ENCODE measurements around the gene ANKRD31.
"Not testable (repeated sequence)": the region's sequence is repeated elsewhere in the genome, so short reads cannot be mapped to it uniquely, and the experiment has no call there.

ANKRD31 gene, protein sequence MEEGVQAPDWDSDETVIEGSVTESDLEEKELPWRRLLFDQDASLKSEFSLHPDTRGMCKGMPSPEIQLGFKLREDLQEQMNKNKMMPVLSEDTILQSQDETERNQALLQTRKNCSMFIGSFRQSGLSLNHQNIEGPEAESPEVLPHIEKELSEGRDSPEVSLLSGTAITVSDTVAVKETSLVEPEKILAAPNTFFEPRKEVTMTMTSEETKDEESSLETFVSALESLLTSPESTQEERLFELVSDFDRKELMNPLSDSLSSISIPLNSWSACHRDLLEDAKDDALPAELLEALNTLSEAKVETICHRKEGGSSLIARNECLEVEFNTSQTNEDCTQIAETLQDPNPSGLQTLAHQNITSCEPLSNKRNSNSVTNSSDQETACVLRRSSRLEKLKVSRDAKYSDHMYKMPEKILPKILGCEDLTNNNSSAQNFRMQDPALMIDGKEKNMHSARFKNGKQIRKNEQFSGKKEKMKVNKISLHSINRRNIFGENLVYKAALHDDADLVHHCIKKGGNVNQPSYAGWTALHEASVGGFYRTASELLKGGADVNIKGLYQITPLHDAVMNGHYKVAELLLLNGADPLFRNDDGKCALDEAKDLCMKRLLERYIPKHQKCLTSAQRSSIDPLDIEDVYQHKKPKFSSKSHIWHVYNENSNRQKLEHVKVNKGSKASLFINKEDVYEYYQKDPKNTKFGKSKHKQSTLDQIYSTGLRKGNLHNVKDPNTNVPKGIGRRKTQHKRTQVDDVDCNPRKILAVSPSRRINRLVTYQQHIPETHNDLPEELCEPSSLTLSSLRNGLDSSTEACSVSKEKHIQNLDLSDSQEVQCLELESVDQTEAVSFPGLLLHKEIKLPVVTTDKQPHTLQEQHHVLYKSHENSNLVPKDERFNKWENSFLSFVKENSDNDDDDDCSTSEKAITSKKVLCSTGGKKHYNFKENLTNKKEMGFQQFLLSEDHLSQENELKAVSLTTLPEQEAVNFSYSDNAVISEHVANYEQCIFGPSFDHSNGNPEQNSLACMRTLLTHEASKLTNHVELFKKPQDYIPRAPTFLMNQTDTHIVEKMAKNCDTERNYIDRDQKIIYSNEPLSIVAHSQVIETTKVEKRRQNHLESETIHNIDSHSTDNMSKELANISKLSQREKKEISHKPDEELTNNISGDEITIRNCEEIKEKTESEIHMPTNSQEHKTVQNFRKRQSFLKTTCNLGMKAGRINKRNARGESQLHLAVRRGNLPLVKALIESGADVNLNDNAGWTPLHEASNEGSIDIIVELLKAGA (N-terminal part only)

DNA sequence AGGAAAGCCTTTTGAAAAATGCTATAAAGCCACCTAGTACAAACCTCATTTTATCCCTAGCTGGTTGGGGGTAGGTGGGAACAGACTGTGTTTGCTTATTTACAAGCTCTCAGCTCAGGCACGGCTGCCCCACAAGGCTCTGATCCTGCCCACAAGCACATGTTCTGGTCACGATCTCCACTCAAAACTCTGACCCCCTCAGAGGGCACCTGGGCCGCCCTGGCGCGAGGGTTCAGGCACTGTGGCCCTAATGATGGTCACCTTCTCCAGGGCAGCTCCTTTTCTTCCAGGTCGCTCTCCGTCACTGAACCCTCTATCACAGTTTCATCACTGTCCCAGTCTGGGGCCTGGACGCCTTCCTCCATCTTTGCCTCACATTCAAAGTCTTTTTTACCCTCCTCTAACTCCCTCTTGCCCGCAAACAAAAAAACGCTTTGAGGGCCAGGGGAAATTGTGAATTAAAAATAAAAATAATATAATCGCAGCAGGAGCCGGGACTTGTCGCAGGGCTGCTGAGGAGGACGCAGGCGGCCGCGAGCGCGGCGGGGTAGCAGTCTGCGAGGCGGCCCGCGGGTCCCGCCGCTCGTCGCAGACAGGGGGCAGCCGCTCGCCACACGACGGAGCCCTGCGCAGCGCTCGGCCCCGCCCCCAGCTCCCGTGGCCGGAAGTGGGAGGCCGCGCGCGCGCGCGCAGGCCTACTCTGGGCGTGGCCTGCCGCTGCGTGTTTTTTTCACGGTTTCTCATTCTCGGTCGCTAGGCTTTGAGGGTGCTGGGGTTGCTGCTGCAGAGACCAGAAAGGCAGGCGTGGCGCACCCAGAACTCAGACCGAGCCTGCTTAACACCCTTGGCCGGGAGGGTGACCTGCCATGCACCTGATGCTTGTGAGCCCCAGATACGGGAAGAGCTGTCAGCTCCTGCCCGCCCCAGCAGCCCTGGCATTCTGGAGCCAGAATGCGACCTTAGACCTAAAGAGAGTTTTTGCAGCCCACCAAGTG, at the start of gene ANKRD31:
Gene ANKRD31 (minus strand): TSS at position 557 of the 995 bp plus-strand sequence. CDS start 192 bp downstream, at position 365.
- DNase-seq, result peak; percentile 85

DNA sequence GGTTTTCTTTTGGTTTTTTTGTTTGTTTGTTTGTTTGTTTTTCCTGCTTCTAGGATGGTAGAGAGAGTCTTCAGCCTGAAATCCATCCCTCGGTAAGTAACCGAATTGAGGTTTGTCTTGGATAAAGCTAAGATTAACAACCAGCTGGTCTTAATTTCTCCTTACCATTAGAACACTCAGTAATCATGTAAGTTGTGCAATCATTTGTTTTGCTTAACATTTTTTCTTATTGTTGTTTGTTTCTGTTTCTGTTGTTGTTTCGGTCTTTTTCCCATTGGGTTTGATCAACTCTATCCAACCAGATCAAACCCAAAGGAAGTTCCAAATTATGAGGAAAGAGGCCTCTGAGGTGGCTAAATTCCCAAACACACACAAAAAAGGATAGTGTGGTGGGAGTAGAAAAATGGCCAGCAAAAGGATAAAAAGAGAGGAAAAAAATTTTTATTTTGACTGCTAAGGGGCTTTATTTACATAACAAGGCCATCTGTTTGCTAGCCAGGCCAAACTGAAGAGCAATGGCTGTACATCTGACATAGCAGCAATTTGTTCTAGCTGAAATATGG, 49.6 kb upstream of the ANKRD31 start:
- no peak for DNase-seq

DNA sequence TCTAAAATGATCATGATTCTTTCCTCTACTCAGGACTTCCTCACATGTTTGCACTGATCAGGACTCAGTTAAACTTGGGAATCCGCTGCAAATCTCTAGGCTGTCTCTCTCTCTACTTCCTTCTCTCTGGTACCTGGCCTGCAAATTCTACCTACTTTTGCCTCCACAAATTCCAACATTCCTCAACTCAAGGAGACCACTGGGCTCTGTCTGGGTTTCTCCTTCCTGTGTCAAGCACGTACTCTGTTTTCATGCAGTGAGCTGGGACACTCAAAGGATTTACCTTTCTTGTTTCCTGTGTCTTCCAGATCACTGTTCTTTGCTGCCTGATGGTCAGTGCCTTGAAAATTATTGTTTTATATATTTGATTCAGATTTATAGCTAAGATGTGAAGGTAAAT, 45.9 kb upstream of the ANKRD31 start:
- no peak for DNase-seq

DNA sequence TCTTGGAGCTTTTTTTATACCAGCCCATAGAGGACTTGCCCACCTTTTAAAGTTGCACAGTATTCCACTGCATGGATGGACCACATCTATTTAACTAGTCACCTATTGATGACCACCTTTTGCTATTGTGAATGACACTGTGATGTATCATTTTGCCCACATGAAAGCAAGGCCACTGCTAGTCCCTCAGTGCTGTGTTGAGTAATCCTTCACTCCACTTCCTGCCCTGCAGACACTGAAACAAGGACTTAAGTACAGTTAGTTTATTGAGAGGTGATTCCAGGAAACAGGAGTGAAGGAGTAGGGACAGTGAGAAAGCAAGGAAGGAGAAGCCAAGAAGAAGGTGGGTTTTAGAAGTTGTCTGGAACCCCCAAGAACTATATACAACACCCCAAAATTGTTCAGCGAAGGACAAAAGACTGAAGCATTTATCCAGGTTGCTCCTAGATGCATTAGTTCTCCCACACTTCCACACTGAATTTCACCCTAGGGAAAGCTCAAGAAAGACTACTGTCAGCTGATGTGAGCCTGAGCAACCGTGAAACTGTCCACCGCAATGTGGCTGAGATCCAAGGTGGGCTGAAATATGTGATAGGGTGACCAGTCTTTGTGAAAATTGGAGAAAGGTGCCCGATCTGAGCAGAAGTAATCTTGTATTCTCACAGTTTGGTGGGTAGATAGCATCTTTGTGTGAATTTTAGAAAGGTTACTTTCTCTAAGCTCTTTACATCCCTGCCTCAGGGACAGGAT, 45.2 kb upstream of the ANKRD31 start:
- no peak for DNase-seq

DNA sequence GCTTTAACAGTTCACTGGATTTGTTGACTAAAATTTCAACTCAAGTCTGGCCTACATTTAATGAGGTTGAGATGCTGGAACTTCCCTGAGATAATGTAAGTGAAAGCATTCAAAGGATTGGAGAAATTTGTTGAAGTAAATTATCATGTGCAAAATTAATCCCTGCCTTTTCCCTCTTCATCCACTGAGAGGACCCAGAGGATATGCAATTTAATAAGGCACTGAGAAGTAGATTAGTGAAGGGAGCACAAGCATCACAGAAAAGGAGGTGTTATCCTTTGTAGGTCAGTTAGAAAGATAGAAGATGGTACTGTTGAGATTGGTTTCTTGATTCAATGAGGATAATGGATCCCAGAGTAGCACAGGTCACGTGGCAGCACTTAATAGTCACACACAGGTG, 42.6 kb upstream of the ANKRD31 start:
- no peak for DNase-seq

DNA sequence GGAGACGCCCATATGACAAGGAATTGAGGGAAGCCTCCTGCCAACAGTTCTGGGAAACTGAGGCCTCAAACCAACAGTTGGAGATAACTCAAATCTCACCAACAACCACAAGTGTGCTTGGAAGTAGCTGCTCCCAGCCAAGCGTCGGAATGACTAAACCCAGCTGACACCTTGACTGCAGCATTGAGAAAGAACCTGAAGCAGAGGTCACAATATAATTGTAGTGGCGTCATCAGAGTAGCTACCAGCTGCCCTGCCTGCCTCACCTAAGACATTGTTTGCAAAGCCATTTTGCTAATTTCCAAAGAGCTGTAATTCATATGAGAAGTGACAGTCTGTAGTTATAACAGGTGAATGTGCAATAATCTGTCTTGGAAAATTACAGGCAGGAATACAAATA, 40.8 kb upstream of the ANKRD31 start:
- DNase-seq, result no peak

DNA sequence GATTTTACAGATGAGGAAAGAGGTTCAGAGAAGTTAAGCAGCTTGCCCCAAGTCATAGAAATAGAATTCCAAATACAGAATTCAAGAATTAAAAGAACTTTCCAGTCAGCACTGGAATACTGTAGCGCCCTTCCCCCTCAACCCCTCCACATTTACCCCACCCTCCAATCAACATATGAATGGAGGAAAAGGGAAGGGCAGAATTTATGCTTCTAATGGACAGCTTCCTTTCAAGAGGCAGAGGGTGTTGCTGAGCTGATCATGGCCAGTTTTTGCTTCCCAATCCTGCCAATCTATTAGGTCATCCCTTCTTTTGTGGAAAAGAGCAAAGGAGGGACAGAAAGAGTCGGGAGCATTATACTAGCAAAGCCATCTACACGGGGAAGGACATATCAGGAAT, 39.1 kb upstream of the ANKRD31 start:
- no peak for DNase-seq

DNA sequence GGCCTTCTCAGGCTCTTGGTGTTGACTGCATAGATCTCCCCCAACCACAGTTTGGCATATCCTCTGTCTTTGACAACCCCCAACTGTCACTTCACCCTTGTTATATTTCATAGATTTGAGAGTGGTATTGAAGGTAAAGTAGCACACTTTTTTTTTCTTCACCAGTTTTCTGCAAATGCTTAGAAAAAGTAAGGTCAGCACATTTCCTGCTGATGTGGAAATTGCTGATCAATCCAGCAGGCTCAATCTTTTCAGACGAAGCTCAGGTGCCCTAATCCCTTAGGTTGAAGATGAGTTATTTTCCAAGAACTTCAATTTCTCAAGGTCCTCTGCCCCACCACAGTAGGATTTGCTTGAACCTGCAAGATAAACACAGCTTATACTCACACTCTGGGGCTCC, 38.5 kb upstream of the ANKRD31 start:
- DNase-seq, result no peak

DNA sequence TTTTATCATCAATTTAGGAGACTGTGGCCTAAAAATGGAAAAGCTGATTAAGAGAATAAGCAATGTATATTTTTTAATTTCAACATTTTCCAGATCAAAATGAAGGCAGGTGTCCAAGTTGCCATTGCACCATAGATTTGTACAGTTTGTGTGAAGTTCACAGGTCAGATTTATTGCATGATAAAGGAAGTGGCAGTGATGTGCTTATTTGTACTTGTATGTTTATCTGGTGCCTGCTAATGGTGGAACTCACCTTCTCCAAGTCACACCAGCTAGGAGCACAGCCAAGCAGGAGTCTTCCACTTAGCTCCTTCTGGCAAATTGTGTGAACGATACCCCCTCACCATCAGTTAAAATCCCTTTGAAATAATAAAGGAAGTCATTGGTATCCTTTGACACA, 37.8 kb upstream of the ANKRD31 start:
- no peak for DNase-seq

DNA sequence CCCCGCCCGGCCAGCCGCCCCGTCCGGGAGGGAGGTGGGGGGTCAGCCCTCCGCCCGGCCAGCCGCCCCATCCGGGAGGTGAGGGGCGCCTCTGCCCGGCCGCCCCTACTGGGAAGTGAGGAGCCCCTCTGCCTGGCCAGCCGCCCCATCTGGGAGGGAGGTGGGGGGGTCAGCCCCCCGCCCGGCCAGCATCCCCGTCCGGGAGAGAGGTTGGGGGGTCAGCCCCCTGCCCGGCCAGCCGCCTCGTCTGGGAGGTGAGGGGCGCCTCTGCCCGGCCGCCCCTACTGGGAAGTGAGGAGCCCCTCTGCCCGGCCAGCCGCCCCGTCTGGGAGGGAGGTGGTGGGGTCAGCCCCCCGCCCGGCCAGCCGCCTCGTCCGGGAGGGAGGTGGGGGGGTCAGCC, 33.9 kb upstream of the ANKRD31 start:
- DNase-seq, result not testable (repeated sequence)

DNA sequence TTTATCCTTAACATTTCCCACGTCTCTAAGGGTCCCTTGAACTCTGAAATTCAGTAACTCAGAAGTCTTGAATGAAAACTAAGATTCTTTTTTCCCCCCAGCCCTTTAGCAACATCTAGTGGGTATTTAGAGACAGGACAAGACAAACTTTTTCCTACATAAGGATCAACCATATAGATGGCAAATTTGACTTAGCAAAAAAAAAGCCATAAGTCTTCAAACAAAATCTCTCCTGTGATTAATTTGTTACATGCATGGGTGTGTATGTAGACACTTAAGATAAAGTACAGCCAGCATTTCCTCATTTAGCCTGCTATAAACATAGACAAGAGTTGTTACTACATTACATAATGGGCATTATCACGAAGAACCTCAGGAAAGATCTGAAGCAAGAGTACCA, 29.1 kb upstream of the ANKRD31 start:
- DNase-seq, result no peak

DNA sequence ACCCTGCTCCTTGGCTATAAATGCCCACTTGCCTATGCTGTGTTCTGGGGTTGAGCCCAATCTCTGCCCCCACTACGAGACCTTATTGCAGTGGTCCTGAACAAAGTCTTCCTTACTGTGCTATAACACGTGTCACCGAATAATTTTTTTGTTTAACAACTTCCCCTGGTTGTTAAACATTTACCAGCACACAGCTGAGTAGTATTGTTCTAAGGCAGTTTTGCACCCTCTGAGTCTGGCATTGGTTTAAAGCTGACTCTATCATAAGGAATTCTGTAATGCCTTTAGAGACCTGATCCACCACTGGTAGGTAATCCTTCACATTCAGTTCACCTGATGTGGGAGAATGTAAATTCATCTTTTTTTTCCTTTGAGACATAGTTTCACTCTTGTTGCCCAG, 25.6 kb upstream of the ANKRD31 start:
- DNase-seq, result no peak

DNA sequence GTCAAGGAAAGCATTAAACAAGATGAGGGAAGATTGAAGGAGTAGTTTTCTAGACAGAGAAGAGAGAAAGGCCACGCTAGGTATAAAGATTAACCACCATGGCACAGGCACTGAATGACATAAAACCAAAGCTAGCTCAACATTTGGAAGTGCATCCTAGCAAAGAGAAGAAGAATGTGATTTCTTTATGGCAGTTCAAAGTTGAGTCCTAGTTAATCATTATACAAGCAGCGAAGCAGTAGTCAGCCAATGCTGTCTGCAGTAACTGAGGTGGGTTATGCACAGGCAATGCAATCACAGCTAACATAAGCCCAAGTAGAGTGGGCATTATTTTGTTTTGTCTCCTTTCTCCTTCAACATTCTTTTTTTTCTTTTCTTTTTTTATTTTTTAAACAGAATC, 24.0 kb upstream of the ANKRD31 start:
- no peak for DNase-seq

DNA sequence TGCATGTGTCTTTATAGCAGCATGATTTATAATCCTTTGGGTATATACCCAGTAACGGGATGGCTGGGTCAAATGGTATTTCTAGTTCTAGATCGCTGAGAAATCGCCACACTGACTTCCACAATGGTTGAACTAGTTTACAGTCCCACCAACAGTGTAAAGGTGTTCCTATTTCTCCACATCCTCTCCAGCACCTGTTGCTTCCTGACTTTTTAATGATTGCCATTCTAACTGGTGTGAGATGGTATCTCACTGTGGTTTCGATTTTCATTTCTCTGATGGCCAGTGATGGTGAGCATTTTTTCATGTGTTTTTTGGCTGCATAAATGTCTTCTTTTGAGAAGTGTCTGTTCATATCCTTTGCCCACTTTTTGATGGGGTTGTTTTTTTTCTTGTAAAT, 13.8 kb upstream of the ANKRD31 start:
- not testable (repeated sequence) for DNase-seq

DNA sequence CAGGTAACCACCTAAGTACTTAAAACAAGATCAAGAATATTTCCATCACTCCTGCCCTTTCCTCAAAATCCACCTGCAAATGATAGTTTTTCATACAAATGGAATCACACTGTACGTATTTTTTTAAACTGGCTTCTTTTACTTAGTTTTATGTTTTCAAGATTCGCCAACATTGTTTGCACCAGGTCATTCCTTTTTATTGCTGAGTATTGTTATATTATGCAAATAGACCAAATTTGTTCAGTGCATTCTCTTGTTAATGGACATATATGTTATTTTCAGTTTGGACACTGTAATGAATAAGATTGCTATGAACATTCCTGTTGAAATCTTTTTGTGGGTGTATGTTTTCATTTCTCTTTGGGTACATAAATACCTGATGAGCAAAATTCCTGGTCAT, 8.3 kb upstream of the ANKRD31 start:
- no peak for DNase-seq

DNA sequence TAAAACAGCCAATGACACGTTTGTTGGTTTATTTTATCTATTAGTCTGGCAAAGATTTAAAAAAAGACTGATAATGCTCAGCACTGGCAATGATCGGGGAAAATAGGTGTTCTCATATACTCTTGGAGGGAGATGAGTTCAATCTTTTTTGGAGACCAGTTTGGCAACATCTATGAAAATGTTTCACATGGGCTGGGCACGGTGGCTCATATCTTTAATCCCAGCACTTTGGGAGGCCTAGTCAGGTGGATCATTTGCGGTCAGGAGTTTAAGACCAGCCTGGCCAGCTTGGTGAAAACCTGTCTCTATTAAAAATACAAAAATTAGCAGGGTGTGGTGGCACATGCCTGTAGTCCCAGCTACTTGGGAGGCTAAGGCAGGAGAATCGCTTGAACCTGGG, 6.8 kb upstream of the ANKRD31 start:
- no peak for DNase-seq

DNA sequence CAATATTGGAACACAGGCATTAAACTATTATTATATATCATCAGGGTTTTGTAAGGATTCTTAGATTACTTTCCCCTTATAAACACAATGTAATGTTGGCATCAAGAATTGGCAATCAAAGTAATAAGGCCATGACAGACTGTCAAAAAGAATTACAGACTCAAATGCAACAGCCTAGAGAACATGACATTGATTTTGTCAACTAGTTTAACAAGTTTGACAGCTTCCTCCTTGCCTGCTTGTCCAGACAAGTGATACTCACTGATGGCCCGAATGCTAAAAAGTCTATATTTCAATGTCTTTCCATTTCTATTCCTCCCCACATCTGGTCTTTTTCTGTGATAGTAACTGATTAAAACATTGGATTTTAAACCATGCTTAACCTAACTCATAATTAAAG, 6.4 kb upstream of the ANKRD31 start:
- DNase-seq, result no peak

DNA sequence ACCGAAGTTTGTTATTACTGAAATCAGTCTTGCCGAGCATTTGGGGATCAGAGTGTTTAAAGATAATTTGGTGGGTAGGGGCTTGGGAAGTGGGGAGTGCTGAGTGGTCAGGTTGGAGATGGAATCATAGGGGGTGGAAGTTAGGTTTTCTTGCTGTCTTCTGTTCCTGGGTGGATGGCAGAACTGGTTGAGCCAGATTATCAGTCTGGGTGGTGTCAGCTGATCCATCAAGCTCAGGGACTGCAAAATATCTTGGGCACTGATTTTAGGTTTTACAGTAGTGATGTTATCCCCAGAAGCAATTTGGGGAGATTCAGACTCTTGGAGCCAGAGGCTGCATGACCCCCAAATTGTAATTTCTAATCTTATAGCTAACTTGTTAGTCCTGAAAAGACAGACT, 5.4 kb upstream of the ANKRD31 start:
- no peak for DNase-seq

DNA sequence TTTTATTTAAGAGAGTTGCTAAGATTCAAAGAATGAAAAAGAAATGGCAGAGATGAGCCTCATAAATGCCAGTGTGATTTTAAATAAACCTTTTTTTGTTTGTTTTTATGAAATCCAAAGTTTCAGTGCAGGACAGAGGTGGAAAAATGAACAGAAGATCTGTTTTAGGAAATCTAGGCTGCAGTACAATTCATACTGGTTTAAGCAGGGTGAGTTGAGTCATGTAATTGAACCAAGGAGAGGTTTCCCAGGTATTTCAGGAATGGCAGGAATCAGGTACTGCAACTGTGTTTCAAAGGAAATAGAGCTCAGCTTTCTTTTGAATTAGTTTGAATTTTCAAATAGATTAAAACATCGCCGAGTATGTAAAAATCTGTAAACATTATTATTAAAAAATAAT, 3.0 kb upstream of the ANKRD31 start:
- no peak for DNase-seq

DNA sequence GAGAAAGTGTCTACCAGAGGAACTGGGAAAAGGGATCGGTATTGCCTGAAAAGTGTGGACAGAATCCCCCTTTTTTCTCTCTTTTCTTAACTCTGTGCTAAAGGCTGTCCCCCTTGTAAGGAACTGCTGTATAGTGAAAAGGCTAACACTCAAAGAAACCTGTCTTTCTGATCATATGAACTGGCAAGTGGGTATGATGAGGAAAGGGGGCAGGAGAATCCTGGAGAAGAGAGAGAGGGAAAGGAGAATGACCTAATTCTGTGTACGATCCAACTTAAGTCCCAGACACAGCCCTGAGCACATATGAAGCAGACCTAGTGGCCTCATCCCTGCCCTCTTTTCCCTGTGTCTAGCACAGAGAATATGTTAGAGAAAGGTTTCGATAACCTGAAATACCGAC, 967 bp downstream of the ANKRD31 start:
- no peak for DNase-seq

DNA sequence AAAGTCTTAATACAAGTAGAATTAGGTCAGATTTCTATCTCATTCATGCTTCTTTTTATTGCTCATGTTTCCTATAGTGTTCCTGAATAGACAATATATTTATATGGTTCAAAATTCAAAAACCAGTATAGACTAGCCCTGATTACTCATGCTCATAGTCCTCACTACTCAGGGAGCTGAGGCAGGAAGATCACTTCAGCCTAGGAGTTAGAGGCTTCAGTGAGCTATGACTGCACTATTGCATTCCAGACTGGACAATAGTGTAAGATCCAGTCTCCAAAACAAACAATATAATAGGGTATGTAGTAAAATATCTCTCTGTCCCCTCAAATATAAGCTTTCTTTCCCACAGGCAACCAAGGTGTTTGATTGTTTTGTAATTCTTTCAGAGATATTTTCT, 2.4 kb downstream of the ANKRD31 start:
- DNase-seq, result no peak

All from activated CD4-positive, alpha-beta T cell treated with anti-CD3 and anti-CD28 coated beads for 1 hour (primary cell).